ENCODE results near the gene SRRM4. TPM values are rescaled to one million over a fixed set of nuclear protein-coding genes. Genes with fewer than 3 reads are reported as not detected.

The SRRM4 gene
- total RNA-seq, 1 experiment from 2014 or later = 1.4 TPM

GRCh38 chr12:119082016-119082415 lies 100.7 kb downstream of the SRRM4 start:
- Histone ChIP-seq H3T11ph (ENCODE audit: low read length) (no peak overlapping the region), H3K14ac (ENCODE audit: insufficient read depth, low read length) (no peak overlapping the region), H4K8ac (replicated peaks; ENCODE audit: insufficient read length, low read depth, low read length) (no peak overlapping the region), H2BK20ac (ENCODE audit: low read depth, low read length, poor library complexity, severe bottlenecking) (no peak overlapping the region), H3K56ac (ENCODE audit: insufficient read length, low read depth, low read length) (no peak overlapping the region), H4K91ac (ENCODE audit: insufficient read length, low read depth, low read length) (no peak overlapping the region), H2AK5ac (ENCODE audit: insufficient read length, low read length) (no peak overlapping the region), H3K18ac (ENCODE audit: insufficient read length, low read depth, low read length) (no peak overlapping the region), H2BK120ac (ENCODE audit: low read depth, low read length, poor library complexity, severe bottlenecking) (no peak overlapping the region), H3K4ac (ENCODE audit: low read depth, low read length) (no peak overlapping the region), H3K79me1 (ENCODE audit: insufficient read depth, low read depth, low read length, poor library complexity, severe bottlenecking) (no peaks in the 10 kb centered on the region), H3K9me3 (ENCODE audit: control insufficient read depth, low read depth, low read length) (no peaks in the 10 kb centered on the region), H4K5ac (ENCODE audit: insufficient read length, low read depth, low read length) (no peak overlapping the region), H3K9ac (ENCODE audit: extremely low read depth, insufficient read length, low read length) (no peak overlapping the region), H3K23ac (ENCODE audit: insufficient read length, low read depth, low read length) (no peak overlapping the region), H4K20me1 (ENCODE audit: control insufficient read depth, insufficient read depth, insufficient read length) (no peaks in the 10 kb centered on the region), H2BK5ac (ENCODE audit: insufficient read length, low read length) (no peak overlapping the region), H3K27ac (ENCODE audit: insufficient read length, low read depth, low read length) (no peak overlapping the region), H2BK12ac (ENCODE audit: insufficient read length, low read depth, low read length) (no peak overlapping the region), H3K79me2 (ENCODE audit: insufficient read depth, low read length) (no peaks in the 10 kb centered on the region), H3K4me2 (ENCODE audit: insufficient read depth, insufficient read length, low read length) (no peak overlapping the region), H3K27me3 (ENCODE audit: insufficient read depth, low read length) (no peaks in the 10 kb centered on the region), H3K4me1 (ENCODE audit: insufficient read depth, low read length) (peaks cover 8% of the 10 kb centered on the region; the same call in 1 of the 2 replicates), H2BK15ac (ENCODE audit: low read depth, low read length) (no peak overlapping the region), H2AFZ (ENCODE audit: low read length) (no peak overlapping the region), H3K23me2 (ENCODE audit: insufficient read length, low read depth, low read length, poor library complexity, severe bottlenecking) (no peaks in the 10 kb centered on the region)
- Mint-ChIP-seq H3K4me3 (no peak overlapping the region), H3K27ac (no peak overlapping the region; a peak in 1 of 7 replicates), H3K36me3 (ENCODE audit: insufficient read depth in 1 of 3, low read depth in 3 of 3) (no peaks in the 10 kb centered on the region; a peak in 2 of 7 replicates), H3K27me3 (ENCODE audit: low read depth) (peaks cover 14% of the 10 kb centered on the region), H3K4me1 (peaks cover 32 to 39% of the 10 kb centered on the region in 2 experiments), H3K9me3 (no peaks in the 10 kb centered on the region)
- no peak for TF ChIP-seq CTCF (conservative IDR thresholded peaks at IDR 0.05)
- no CpG with 5 or more reads among the region's 7 CpGs for WGBS (ENCODE audit: extremely low coverage, insufficient read length, low lambda C conversion rate)
- DNase-seq = no peak

Data from H9 (cell line).